Activated CD8-positive, alpha-beta T cell treated with anti-CD3 and anti-CD28 coated beads for 36 hours (primary cell): ENCODE measurements around the gene OR9A4. TPM values are rescaled to one million over a fixed set of nuclear protein-coding genes. Genes with fewer than 3 reads are reported as not detected.
"Not testable (repeated sequence)": the region's sequence is repeated elsewhere in the genome, so short reads cannot be mapped to it uniquely, and the experiment has no call there.

ENCODE experiments used
- ATAC-seq: fragments of 200-7000 bp; cut with Tn5 transposase; one replicate; pipeline ENCODE4 v1.10.0; 2021; ENCODE audit warnings: mild to moderate bottlenecking, moderate library complexity
- CTCF ChIA-PET: fragments of 350-600 bp; sonication (Branson Sonifier 250); formaldehyde crosslinking; loops from one replicate; lab custom pipeline; 2021; ENCODE audit warnings: antibody characterized with exemption; lab: Charles Lee
- POLR2A ChIA-PET: fragments of 350-600 bp; sonication (Branson Sonifier 250); formaldehyde crosslinking; loops from one replicate; lab custom pipeline; 2021; ENCODE audit warnings: antibody characterized with exemption; lab: Charles Lee
- DNase-seq: peaks from one replicate; pipeline ENCODE4 v3.0.0-alpha.2; 2020
- H3K27ac Mint-ChIP-seq: one replicate; pipeline ENCODE4 v1.8.0; 2021; ENCODE audit warnings: mild to moderate bottlenecking, mixed read lengths
- H3K27me3 Mint-ChIP-seq: one replicate; pipeline ENCODE4 v1.8.0; 2021; ENCODE audit warnings: mixed read lengths
- H3K36me3 Mint-ChIP-seq: one replicate; pipeline ENCODE4 v1.8.0; 2021; ENCODE audit warnings: low read depth, mixed read lengths
- H3K4me1 Mint-ChIP-seq: one replicate; pipeline ENCODE4 v1.8.0; 2021; ENCODE audit warnings: low read depth, mixed read lengths
- H3K4me3 Mint-ChIP-seq: one replicate; pipeline ENCODE4 v1.8.0; 2021; ENCODE audit warnings: mild to moderate bottlenecking, moderate library complexity, mixed read lengths
- H3K9me3 Mint-ChIP-seq: one replicate; pipeline ENCODE4 v1.8.0; 2021; ENCODE audit warnings: mixed read lengths
- CTCF ChIP-seq: fragments of 200-600 bp; IDR thresholded peaks from one replicate; pipeline ENCODE4 v1.8.0; 2022; ENCODE audit warnings: antibody characterized with exemption, mild to moderate bottlenecking
- intact Hi-C: fragments of 100-400 bp; cut with micrococcal nuclease; formaldehyde crosslinking; loops from one replicate; pipeline ENCODE4 v1.10.0; 2022
- total RNA-seq, 2 experiments: library from RNA; stranded (reverse); gene quantifications; one replicate each; pipeline ENCODE4 v1.2.3, GENCODE V29; 2021

Gene OR9A4
- total RNA-seq, 2 experiments from 2014 or later = not detected

GRCh38 chr7:141891336-141891735 is 24.9 kb upstream of the OR9A4 start:
- ATAC-seq = no peak
- DNase-seq = no peak
- Mint-ChIP-seq H3K27me3 (peaks cover 7% of the 10 kb centered on the region), H3K4me3 (no peak overlapping the region), H3K36me3 (no peaks in the 10 kb centered on the region), H3K4me1 (no peaks in the 10 kb centered on the region), H3K9me3 (no peaks in the 10 kb centered on the region), H3K27ac (no peak overlapping the region)
- intact Hi-C loops = no loop called here
- ChIA-PET POLR2A (no interaction called here), CTCF (no interaction called here)
- TF ChIP-seq CTCF = no peak

- H3K27me3 Mint-ChIP-seq, POLR2A ChIA-PET, H3K36me3 Mint-ChIP-seq, H3K9me3 Mint-ChIP-seq, H3K4me3 Mint-ChIP-seq, CTCF ChIA-PET, intact Hi-C loops, H3K4me1 Mint-ChIP-seq, DNase-seq, H3K27ac Mint-ChIP-seq, ATAC-seq: not testable (repeated sequence)
These were observed 16.8 kb upstream of the OR9A4 start for GRCh38 chr7:141899366-141899765.

- Mint-ChIP-seq H3K4me1 (no peaks in the 10 kb centered on the region), H3K4me3 (no peak overlapping the region), H3K27me3 (peaks cover 3% of the 10 kb centered on the region), H3K36me3 (no peaks in the 10 kb centered on the region), H3K27ac (no peak overlapping the region), H3K9me3 (no peaks in the 10 kb centered on the region)
- no peak for ATAC-seq
- DNase-seq = no peak
- CTCF ChIA-PET = no interaction called here
- POLR2A ChIA-PET = no interaction called here
- intact Hi-C loops = no loop called here
- TF ChIP-seq CTCF = no peak
These were observed 9.9 kb upstream of the OR9A4 start for GRCh38 chr7:141906285-141906684.

GRCh38 chr7:141911391-141911790 is 4.8 kb upstream of the OR9A4 start:
- no peak for TF ChIP-seq CTCF
- intact Hi-C loops = no loop called here
- Mint-ChIP-seq H3K36me3 (no peaks in the 10 kb centered on the region), H3K27me3 (peaks cover 5% of the 10 kb centered on the region), H3K9me3 (no peaks in the 10 kb centered on the region), H3K4me3 (no peak overlapping the region), H3K27ac (no peak overlapping the region), H3K4me1 (no peaks in the 10 kb centered on the region)
- ATAC-seq (no peak), DNase-seq (no peak)
- POLR2A ChIA-PET = no interaction called here
- CTCF ChIA-PET = no interaction called here

- ChIA-PET POLR2A (no interaction called here), CTCF (no interaction called here)
- Mint-ChIP-seq H3K36me3 (no peaks in the 10 kb centered on the region), H3K27me3 (peaks cover 2% of the 10 kb centered on the region), H3K9me3 (no peaks in the 10 kb centered on the region), H3K27ac (no peak overlapping the region), H3K4me3 (no peak overlapping the region), H3K4me1 (no peaks in the 10 kb centered on the region)
- TF ChIP-seq CTCF = no peak
- intact Hi-C loops = no loop called here
- ATAC-seq = no peak
- DNase-seq = no peak
These were observed 634 bp upstream of the OR9A4 start for GRCh38 chr7:141915565-141915964.

GRCh38 chr7:141920281-141920680 is 4.1 kb downstream of the OR9A4 start:
- no peak for ATAC-seq
- H3K9me3 Mint-ChIP-seq = no peaks in the 10 kb centered on the region
- H3K36me3 Mint-ChIP-seq = no peaks in the 10 kb centered on the region
- H3K27ac Mint-ChIP-seq = no peak overlapping the region
- H3K4me1 Mint-ChIP-seq = no peaks in the 10 kb centered on the region
- H3K27me3 Mint-ChIP-seq = no peaks in the 10 kb centered on the region
- no peak for TF ChIP-seq CTCF
- ChIA-PET CTCF (no interaction called here), POLR2A (no interaction called here)
- no peak overlapping the region for H3K4me3 Mint-ChIP-seq
- DNase-seq = no peak
- intact Hi-C loops = no loop called here
